ENCODE results near the gene ARPC5L.

Gene ARPC5L

GRCh38 chr9:124882231-124882630 lies 20.3 kb downstream of the ARPC5L start:
- Histone ChIP-seq H2AK5ac (ENCODE audit: low read length, severe bottlenecking) (no peak overlapping the region), H4K8ac (ENCODE audit: low read length) (no peak overlapping the region), H3K18ac (ENCODE audit: low read depth in 1 of 2, low read length in 2 of 2) (no peak overlapping the region), H4K91ac (ENCODE audit: low read length) (peak overlapping the region; percentile 43), H2AFZ (ENCODE audit: low read depth, low read length) (no peak overlapping the region), H2BK15ac (ENCODE audit: low read depth, poor library complexity, severe bottlenecking) (no peak overlapping the region), H3K27ac (ENCODE audit: low read length, poor library complexity, severe bottlenecking) (no peak overlapping the region), H2BK5ac (ENCODE audit: low read depth, low read length, poor library complexity, severe bottlenecking) (peak overlapping the region; percentile 20), H3K4me2 (ENCODE audit: low read length, poor library complexity, severe bottlenecking) (no peak overlapping the region), H3K27me3 (ENCODE audit: control insufficient read depth in 1 of 2, insufficient read depth in 1 of 2, low read length in 2 of 2) (no peaks in the 10 kb centered on the region), H3K79me1 (replicated peaks; ENCODE audit: low read length, poor library complexity, severe bottlenecking) (peaks cover 4% of the 10 kb centered on the region), H3K4ac (ENCODE audit: low read depth in 1 of 2, low read length in 2 of 2) (no peak overlapping the region), H3K4me3 (ENCODE audit: insufficient read depth in 1 of 2, low read depth in 1 of 2, low read length in 2 of 2) (peak overlapping the region in 1 of 2 experiments; percentile 1), H3K9me3 (ENCODE audit: control insufficient read depth, low read length) (no peaks in the 10 kb centered on the region), H2BK120ac (ENCODE audit: low read depth, low read length) (no peak overlapping the region), H3K4me1 (ENCODE audit: control insufficient read depth, insufficient read depth, low read depth, low read length) (peaks cover 7% of the 10 kb centered on the region), H3K23ac (ENCODE audit: low read length in 2 of 2) (no peak overlapping the region), H3K14ac (ENCODE audit: low read length in 2 of 2) (no peak overlapping the region), H3K9ac (ENCODE audit: low read length) (no peak overlapping the region), H3K36me3 (ENCODE audit: control insufficient read depth in 1 of 2, insufficient read depth in 2 of 2, low read depth in 1 of 2, low read length in 2 of 2) (peaks cover 64 to 84% of the 10 kb centered on the region in 2 experiments), H2BK12ac (ENCODE audit: low read length in 2 of 2) (no peak overlapping the region)
- WGBS: 73% methylated on average over 13 of the region's 13 CpGs
- DNase-seq: no peak

GRCh38 chr9:124884376-124884775 lies 22.4 kb downstream of the ARPC5L start:
- H3K79me1 ChIP-seq (replicated peaks; ENCODE audit: low read length, poor library complexity, severe bottlenecking): peaks cover 2% of the 10 kb centered on the region
- no peak overlapping the region for H3K18ac ChIP-seq (ENCODE audit: low read depth in 1 of 2, low read length in 2 of 2)
- WGBS: 87% methylated on average over 4 of the region's 4 CpGs
- no peak overlapping the region for H3K9ac ChIP-seq (ENCODE audit: low read length)
- peaks cover 65 to 82% of the 10 kb centered on the region in 2 experiments for H3K36me3 ChIP-seq (ENCODE audit: control insufficient read depth in 1 of 2, insufficient read depth in 2 of 2, low read depth in 1 of 2, low read length in 2 of 2)
- no peak overlapping the region for H2AFZ ChIP-seq (ENCODE audit: low read depth, low read length)
- no peak for DNase-seq
- no peak overlapping the region for H3K4me3 ChIP-seq (ENCODE audit: insufficient read depth in 1 of 2, low read depth in 1 of 2, low read length in 2 of 2)
- H3K14ac ChIP-seq (ENCODE audit: low read length in 2 of 2): no peak overlapping the region
- H4K8ac ChIP-seq (ENCODE audit: low read length): no peak overlapping the region
- H2BK12ac ChIP-seq (ENCODE audit: low read length in 2 of 2): no peak overlapping the region
- H3K27me3 ChIP-seq (ENCODE audit: control insufficient read depth in 1 of 2, insufficient read depth in 1 of 2, low read length in 2 of 2): no peaks in the 10 kb centered on the region
- no peak overlapping the region for H2AK5ac ChIP-seq (ENCODE audit: low read length, severe bottlenecking)
- H3K4me2 ChIP-seq (ENCODE audit: low read length, poor library complexity, severe bottlenecking): no peak overlapping the region
- H3K4me1 ChIP-seq (ENCODE audit: control insufficient read depth, insufficient read depth, low read depth, low read length): peaks cover 7% of the 10 kb centered on the region
- H2BK120ac ChIP-seq (ENCODE audit: low read depth, low read length): no peak overlapping the region
- no peak overlapping the region for H3K23ac ChIP-seq (ENCODE audit: low read length in 2 of 2)
- H2BK15ac ChIP-seq (ENCODE audit: low read depth, poor library complexity, severe bottlenecking): no peak overlapping the region
- H3K9me3 ChIP-seq (ENCODE audit: control insufficient read depth, low read length): no peaks in the 10 kb centered on the region
- no peak overlapping the region for H2BK5ac ChIP-seq (ENCODE audit: low read depth, low read length, poor library complexity, severe bottlenecking)
- H4K91ac ChIP-seq (ENCODE audit: low read length): no peak overlapping the region
- H3K27ac ChIP-seq (ENCODE audit: low read length, poor library complexity, severe bottlenecking): no peak overlapping the region
- H3K4ac ChIP-seq (ENCODE audit: low read depth in 1 of 2, low read length in 2 of 2): no peak overlapping the region

GRCh38 chr9:124885551-124885950 lies 23.6 kb downstream of the ARPC5L start:
- Histone ChIP-seq H3K27me3 (ENCODE audit: control insufficient read depth in 1 of 2, insufficient read depth in 1 of 2, low read length in 2 of 2) (no peaks in the 10 kb centered on the region), H3K79me1 (replicated peaks; ENCODE audit: low read length, poor library complexity, severe bottlenecking) (peaks cover 2% of the 10 kb centered on the region), H3K18ac (ENCODE audit: low read depth in 1 of 2, low read length in 2 of 2) (no peak overlapping the region), H3K36me3 (ENCODE audit: control insufficient read depth in 1 of 2, insufficient read depth in 2 of 2, low read depth in 1 of 2, low read length in 2 of 2) (peaks cover 68 to 82% of the 10 kb centered on the region in 2 experiments), H2AFZ (ENCODE audit: low read depth, low read length) (no peak overlapping the region), H2AK5ac (ENCODE audit: low read length, severe bottlenecking) (no peak overlapping the region), H2BK12ac (ENCODE audit: low read length in 2 of 2) (no peak overlapping the region), H2BK120ac (ENCODE audit: low read depth, low read length) (no peak overlapping the region), H3K4me2 (ENCODE audit: low read length, poor library complexity, severe bottlenecking) (no peak overlapping the region), H4K91ac (ENCODE audit: low read length) (no peak overlapping the region), H3K27ac (ENCODE audit: low read length, poor library complexity, severe bottlenecking) (no peak overlapping the region), H4K8ac (ENCODE audit: low read length) (no peak overlapping the region), H3K4ac (ENCODE audit: low read depth in 1 of 2, low read length in 2 of 2) (no peak overlapping the region), H3K9me3 (ENCODE audit: control insufficient read depth, low read length) (no peaks in the 10 kb centered on the region), H3K14ac (ENCODE audit: low read length in 2 of 2) (no peak overlapping the region), H3K4me1 (ENCODE audit: control insufficient read depth, insufficient read depth, low read depth, low read length) (peaks cover 7% of the 10 kb centered on the region), H3K4me3 (ENCODE audit: insufficient read depth in 1 of 2, low read depth in 1 of 2, low read length in 2 of 2) (no peak overlapping the region), H3K23ac (ENCODE audit: low read length in 2 of 2) (no peak overlapping the region), H2BK5ac (ENCODE audit: low read depth, low read length, poor library complexity, severe bottlenecking) (no peak overlapping the region), H2BK15ac (ENCODE audit: low read depth, poor library complexity, severe bottlenecking) (no peak overlapping the region), H3K9ac (ENCODE audit: low read length) (no peak overlapping the region)
- 89% methylated on average over 4 of the region's 4 CpGs for whole genome bisulfite sequencing
- no peak for DNase-seq

GRCh38 chr9:124886461-124886860 lies 24.5 kb downstream of the ARPC5L start:
- Histone ChIP-seq H2AK5ac (ENCODE audit: low read length, severe bottlenecking) (no peak overlapping the region), H3K18ac (ENCODE audit: low read depth in 1 of 2, low read length in 2 of 2) (no peak overlapping the region), H3K9me3 (ENCODE audit: control insufficient read depth, low read length) (no peaks in the 10 kb centered on the region), H3K4ac (ENCODE audit: low read depth in 1 of 2, low read length in 2 of 2) (no peak overlapping the region), H3K36me3 (ENCODE audit: control insufficient read depth in 1 of 2, insufficient read depth in 2 of 2, low read depth in 1 of 2, low read length in 2 of 2) (peaks cover 67 to 82% of the 10 kb centered on the region in 2 experiments), H4K8ac (ENCODE audit: low read length) (no peak overlapping the region), H2BK5ac (ENCODE audit: low read depth, low read length, poor library complexity, severe bottlenecking) (no peak overlapping the region), H2AFZ (ENCODE audit: low read depth, low read length) (no peak overlapping the region), H3K79me1 (replicated peaks; ENCODE audit: low read length, poor library complexity, severe bottlenecking) (peaks cover 2% of the 10 kb centered on the region), H2BK12ac (ENCODE audit: low read length in 2 of 2) (no peak overlapping the region), H3K4me3 (ENCODE audit: insufficient read depth in 1 of 2, low read depth in 1 of 2, low read length in 2 of 2) (no peak overlapping the region), H3K27ac (ENCODE audit: low read length, poor library complexity, severe bottlenecking) (no peak overlapping the region), H3K14ac (ENCODE audit: low read length in 2 of 2) (no peak overlapping the region), H3K9ac (ENCODE audit: low read length) (no peak overlapping the region), H3K4me1 (ENCODE audit: control insufficient read depth, insufficient read depth, low read depth, low read length) (peaks cover 7% of the 10 kb centered on the region), H4K91ac (ENCODE audit: low read length) (peak overlapping the region; percentile 7), H2BK120ac (ENCODE audit: low read depth, low read length) (no peak overlapping the region), H3K23ac (ENCODE audit: low read length in 2 of 2) (no peak overlapping the region), H3K27me3 (ENCODE audit: control insufficient read depth in 1 of 2, insufficient read depth in 1 of 2, low read length in 2 of 2) (no peaks in the 10 kb centered on the region), H2BK15ac (ENCODE audit: low read depth, poor library complexity, severe bottlenecking) (no peak overlapping the region), H3K4me2 (ENCODE audit: low read length, poor library complexity, severe bottlenecking) (no peak overlapping the region)
- WGBS: 95% methylated on average over 10 of the region's 10 CpGs
- DNase-seq: no peak

All from mesenchymal stem cell (in vitro differentiated cells and primary cell).